A549 (cell line): ENCODE measurements around the gene LGR6. TPM values are rescaled to one million over a fixed set of nuclear protein-coding genes. Genes with fewer than 3 reads are reported as not detected.

ENCODE experiments used
- ATAC-seq, 2 experiments: fragments of 200-7000 bp in 1 of 2; fragments of >200 bp in 1 of 2; cut with Nextera tagmentation in 1 of 2; cut with Tn5 transposase in 1 of 2; 3 replicates each; pipeline versions ENCODE4 v1.8.0 to v1.9.1; 2018 to 2020; ENCODE audit warnings: mild to moderate bottlenecking in 1 of 2, moderate library complexity in 1 of 2
- CTCF ChIA-PET: fragments of 300-600 bp; sonication (Branson Sonifier 250); formaldehyde crosslinking; extraction: SDS; loops from one replicate; lab custom pipeline; 2021; ENCODE audit warnings: antibody characterized with exemption, inconsistent platforms; lab: Yijun Ruan, JAX
- POLR2A ChIA-PET: fragments of 350-600 bp; formaldehyde crosslinking; extraction: SDS; loops from one replicate; lab custom pipeline; 2021; ENCODE audit warnings: antibody characterized with exemption, inconsistent platforms; lab: Yijun Ruan, JAX
- DNase-seq, 2 experiments: peaks; one replicate each; pipeline versions ENCODE4 v3.0.0 to v3.0.0-alpha.2; 2011 to 2016; ENCODE audit warnings: low read depth in 1 of 2, low spot score in 1 of 2
- FAIRE-seq: peaks from 2 replicates; lab custom pipeline; 2011; peaks lifted over from hg19 to GRCh38; lab: Jason Lieb, UNC
- H3K27ac ChIP-seq, 2 experiments: fragments of >200 bp; sonication (Bioruptor Twin); formaldehyde crosslinking; 3 replicates each; pipeline ENCODE4 v1.5.1; 2016 to 2017
- H3K4me1 ChIP-seq: fragments of >200 bp; sonication (Bioruptor Twin); formaldehyde crosslinking; 3 replicates; pipeline ENCODE4 v1.6.1; 2016
- H3K4me2 ChIP-seq: fragments of >200 bp; sonication (Bioruptor Twin); formaldehyde crosslinking; 3 replicates; pipeline ENCODE4 v1.6.1; 2016
- H3K4me3 ChIP-seq: fragments of >200 bp; sonication (Bioruptor Twin); formaldehyde crosslinking; 3 replicates; pipeline ENCODE4 v1.5.1; 2016
- H3K9me3 ChIP-seq: fragments of >200 bp; sonication (Bioruptor Twin); formaldehyde crosslinking; 3 replicates; pipeline ENCODE4 v1.6.1; 2016
- BCL3 ChIP-seq: fragments of >200 bp; sonication (Bioruptor Twin); formaldehyde crosslinking; IDR thresholded peaks from 3 replicates; pipeline ENCODE4 v1.6.1; 2016
- CEBPB ChIP-seq, 2 experiments: fragments of >200 bp in 1 of 2; sonication (Bioruptor Twin) in 1 of 2; formaldehyde crosslinking in 1 of 2; IDR thresholded peaks; 2 replicates each; pipeline ENCODE4 v1.6.1; 2012 to 2016
- CTCF ChIP-seq: fragments of >200 bp; sonication (Bioruptor Twin); formaldehyde crosslinking; IDR thresholded peaks from 3 replicates; pipeline ENCODE4 v1.5.1; 2016
- EHF ChIP-seq: fragments of 250-450 bp; sonication (Bioruptor Pico); IDR thresholded peaks from 2 replicates; pipeline ENCODE4 v1.5.0; 2020; ENCODE audit warnings: mild to moderate bottlenecking
- EHMT2 ChIP-seq: fragments of 200-600 bp; sonication (generic); IDR thresholded peaks from 2 replicates; pipeline ENCODE4 v1.6.1; 2016; ENCODE audit warnings: antibody characterized with exemption, low read depth, mild to moderate bottlenecking, moderate library complexity
- ELK1 ChIP-seq: fragments of 150-350 bp; IDR thresholded peaks from 2 replicates; pipeline ENCODE4 v1.6.1; 2014; ENCODE audit warnings: low read depth, mild to moderate bottlenecking, low read length
- EP300 ChIP-seq, 2 experiments: fragments of >200 bp; sonication (Bioruptor Twin); formaldehyde crosslinking; IDR thresholded peaks; 2 replicates in 1 of 2; 3 replicates in 1 of 2; pipeline ENCODE4 v1.6.1; 2016 to 2017
- ESRRA ChIP-seq: fragments of 150-350 bp; IDR thresholded peaks from 2 replicates; pipeline ENCODE4 v1.6.1; 2014; ENCODE audit warnings: mild to moderate bottlenecking, low read length, borderline replicate concordance
- FOSB ChIP-seq: fragments of 250-450 bp; sonication (Bioruptor Pico); IDR thresholded peaks from 2 replicates; pipeline ENCODE4 v1.5.0; 2020; ENCODE audit warnings: mild to moderate bottlenecking, moderate library complexity
- HEYL ChIP-seq: fragments of 250-450 bp; sonication (Bioruptor Pico); IDR thresholded peaks from 2 replicates; pipeline ENCODE4 v1.8.0; 2021; ENCODE audit warnings: mild to moderate bottlenecking, moderate library complexity
- HOXB5 ChIP-seq: fragments of 250-450 bp; sonication (Bioruptor Pico); IDR thresholded peaks from 2 replicates; pipeline ENCODE4 v1.5.0; 2020; ENCODE audit warnings: mild to moderate bottlenecking, moderate library complexity
- JUN ChIP-seq, 2 experiments: fragments of >200 bp; sonication (Bioruptor Twin); formaldehyde crosslinking; IDR thresholded peaks; 2 replicates in 1 of 2; 3 replicates in 1 of 2; pipeline ENCODE4 v1.6.1; 2016 to 2017
- NFE2L2 ChIP-seq: fragments of 150-350 bp; conservative IDR thresholded peaks from 2 replicates; pipeline ENCODE4 v1.6.1; 2014; ENCODE audit warnings: low read length
- NR3C1 ChIP-seq: fragments of >200 bp; sonication (Bioruptor Twin); formaldehyde crosslinking; IDR thresholded peaks from 3 replicates; pipeline ENCODE4 v1.6.1; 2017
- RNF2 ChIP-seq: fragments of 200-600 bp; sonication (generic); IDR thresholded peaks from 2 replicates; pipeline ENCODE4 v1.6.1; 2016; ENCODE audit warnings: low read depth, mild to moderate bottlenecking, antibody characterized with exemption, moderate library complexity, borderline replicate concordance
- SMC3 ChIP-seq: fragments of >200 bp; sonication (Bioruptor Twin); formaldehyde crosslinking; IDR thresholded peaks from 3 replicates; pipeline ENCODE4 v1.6.1; 2018; ENCODE audit warnings: inconsistent platforms
- TFCP2L1 ChIP-seq: fragments of 250-450 bp; sonication (Bioruptor Pico); IDR thresholded peaks from 2 replicates; pipeline ENCODE4 v1.5.0; 2021; ENCODE audit warnings: mild to moderate bottlenecking
- USF2 ChIP-seq: fragments of 450-650 bp; IDR thresholded peaks from 2 replicates; pipeline ENCODE4 v1.6.1; 2014; ENCODE audit warnings: antibody characterized with exemption
- ZFP36 ChIP-seq: fragments of 450-650 bp; IDR thresholded peaks from 2 replicates; pipeline ENCODE4 v1.6.1; 2014; ENCODE audit warnings: borderline replicate concordance; ENCODE audit not compliant: partially characterized antibody
- WGBS: methylation state at CpG from one replicate; pipeline ENCODE4 v1.1.6; 2017; ENCODE audit errors: missing lambda C conversion rate; 5-methylcytosine and 5-hydroxymethylcytosine counted together
- polyA plus RNA-seq, 4 experiments: library from polyadenylated mRNA; depleted of rRNA in 3 of 4; stranded (reverse); fragments of >200 nt; fragmentation: RNase III in 1 of 4; extraction: RNeasy Plus Mini Kit Qiagen cat#74134 plus additional on column Dnase treatment in 1 of 4; gene quantifications; 2 replicates in 3 of 4; 3 replicates in 1 of 4; pipeline ENCODE4 v1.2.3, GENCODE V29; 2011 to 2017

The LGR6 gene
- polyA plus RNA-seq, 2 of the 4 experiments (the other 2 are of a cell fraction): 0.84 to 1.1 TPM

GRCh38 chr1:202197653-202198365 is 4.2 kb downstream of the LGR6 start:
- TF ChIP-seq HOXB5 (CRISPR knock-in tag) (no peak), ESRRA (no peak), HEYL (CRISPR knock-in tag) (no peak), CTCF (no peak), TFCP2L1 (no peak), EHMT2 (no peak), CEBPB (IDR thresholded peaks at IDR 0.05) (no peak), JUN (IDR thresholded peaks at IDR 0.05) (no peak), USF2 (no peak), NR3C1 (no peak), SMC3 (no peak)
- TF ChIP-seq, all 56 proteins: peak for 0
- ChIA-PET CTCF (interaction anchor here (0.7 kb wide), 2 partner anchors 11 to 116 kb away, joined by 3 to 4 read pairs; no protein-coding TSS in a partner anchor), POLR2A (no interaction called here)
- DNase-seq (no peak), FAIRE-seq (no peak), ATAC-seq (no peak)
- WGBS: 82% methylated on average over 7 of the region's 7 CpGs
- Histone ChIP-seq H3K27ac (peak overlapping the region in 1 of 2 experiments; percentile 80; a peak in 3 of 6 replicates), H3K4me2 (no peak overlapping the region), H3K4me1 (peaks cover 33% of the 10 kb centered on the region), H3K9me3 (no peaks in the 10 kb centered on the region), H3K4me3 (no peak overlapping the region)

- peak overlapping the region; percentile 76; the same call in 1 of the 3 replicates for H3K4me2 ChIP-seq
- FAIRE-seq (no peak), ATAC-seq (no peak), DNase-seq (no peak)
- 56% methylated on average over 1 of the region's 1 CpG for WGBS
- H3K4me1 ChIP-seq: peaks cover 28% of the 10 kb centered on the region
- ChIA-PET POLR2A (no interaction called here), CTCF (interaction anchor here (0.7 kb wide), 2 partner anchors 11 to 115 kb away, joined by 3 to 4 read pairs; no protein-coding TSS in a partner anchor)
- no peaks in the 10 kb centered on the region for H3K9me3 ChIP-seq
- TF ChIP-seq ELK1 (no peak), FOSB (CRISPR knock-in tag) (no peak), NFE2L2 (no peak), RNF2 (no peak), ZFP36 (peak; percentile 81), EHF (CRISPR knock-in tag) (no peak)
- H3K27ac ChIP-seq: peak overlapping the region; percentile 74 to 80; a peak in 5 of 6 replicates
- H3K4me3 ChIP-seq: no peak overlapping the region
Observed at GRCh38 chr1:202198366-202198724, 4.7 kb downstream of the LGR6 start.

- WGBS: 38% methylated on average over 14 of the region's 16 CpGs
Observed at GRCh38 chr1:202199040-202199889, 5.7 kb downstream of the LGR6 start.

More at GRCh38 chr1:202199040-202199889, 5.7 kb downstream of the LGR6 start:
- Histone ChIP-seq H3K4me3 (no peak overlapping the region), H3K27ac (peak overlapping the region; percentile 74 to 80), H3K4me2 (peak overlapping the region; percentile 76), H3K4me1 (peaks cover 26% of the 10 kb centered on the region), H3K9me3 (no peaks in the 10 kb centered on the region)
- FAIRE-seq (no peak), DNase-seq (no peak), ATAC-seq (peak in 1 of 2 experiments; percentile 16; a peak in 1 of 6 replicates)
- ChIA-PET POLR2A (no interaction called here), CTCF (interaction anchor here (0.9 to 2.7 kb wide), 11 partner anchors 10 to 520 kb away, joined by 3 to 20 read pairs (median 5); no protein-coding TSS in a partner anchor)
- TF ChIP-seq BCL3 (0 out of 3 replicates have a peak, but pooled peaks have one; percentile 4), RNF2 (no peak), EP300 (IDR thresholded peaks at IDR 0.05) (peak in 1 of 2 experiments; percentile 37; a peak in 1 of 5 replicates)
